HG03432 (cell line): ENCODE data around the gene LMOD1.

Experiments
- ATAC-seq: cut with Tn5 transposase; IDR thresholded peaks from one replicate; pipeline ENCODE4 v1.9.1; 2021; ENCODE audit warnings: mild to moderate bottlenecking, moderate library complexity; ENCODE audit not compliant: unreplicated experiment

Gene LMOD1

GRCh38 chr1:201895120-201895665 lies 51.2 kb downstream of the LMOD1 start:
- no peak for ATAC-seq

- no peak for ATAC-seq
These were observed 51.8 kb downstream of the LMOD1 start for GRCh38 chr1:201894343-201895119.

- ATAC-seq = no peak
These were observed 52.9 kb downstream of the LMOD1 start for GRCh38 chr1:201893431-201893830.

- ATAC-seq = no peak
These were observed 54.1 kb downstream of the LMOD1 start for GRCh38 chr1:201892211-201892610.

- no peak for ATAC-seq
These were observed 54.8 kb downstream of the LMOD1 start for GRCh38 chr1:201891451-201892045.

GRCh38 chr1:201890806-201891450 lies 55.4 kb downstream of the LMOD1 start:
- ATAC-seq = no peak

GRCh38 chr1:201890223-201890622 lies 56.1 kb downstream of the LMOD1 start:
- no peak for ATAC-seq

- ATAC-seq = no peak
These were observed 57.0 kb downstream of the LMOD1 start for GRCh38 chr1:201889090-201889968.

- no peak for ATAC-seq
These were observed 57.9 kb downstream of the LMOD1 start, which contains the start of gene SHISA4 for GRCh38 chr1:201888282-201889089. Gene SHISA4 (plus strand): TSS chr1:201888898. CDS start chr1:201888995, 97 bp downstream.

GRCh38 chr1:201887116-201887866 lies 59.1 kb downstream of the LMOD1 start:
- no peak for ATAC-seq

- no peak for ATAC-seq
These were observed 60.1 kb downstream of the LMOD1 start for GRCh38 chr1:201886103-201886885.

GRCh38 chr1:201885531-201886075 lies 60.7 kb downstream of the LMOD1 start:
- ATAC-seq = no peak

GRCh38 chr1:201884425-201884824 lies 61.9 kb downstream of the LMOD1 start:
- no peak for ATAC-seq

- ATAC-seq = no peak
These were observed 62.6 kb downstream of the LMOD1 start for GRCh38 chr1:201883786-201884185.

GRCh38 chr1:201883266-201883665 lies 63.1 kb downstream of the LMOD1 start:
- ATAC-seq = no peak

- peak; percentile 51 for ATAC-seq
These were observed 63.6 kb downstream of the LMOD1 start for GRCh38 chr1:201882665-201883132.

GRCh38 chr1:201881617-201882016 lies 64.7 kb downstream of the LMOD1 start:
- ATAC-seq = no peak
